Smooth muscle cell (in vitro differentiated cells): ENCODE measurements around the gene USP46. TPM values are rescaled to one million over a fixed set of nuclear protein-coding genes. Genes with fewer than 3 reads are reported as not detected.

ENCODE experiments used
- DNase-seq: peaks from one replicate; lab custom pipeline; 2025; ENCODE audit not compliant: unreplicated experiment; lab: John Stamatoyannopoulos, UW
- H2AFZ ChIP-seq: fragments of 200-600 bp; sonication (generic); 2 replicates; pipeline ENCODE4 v1.6.0; 2016; ENCODE audit warnings: antibody characterized with exemption, low read depth, mild to moderate bottlenecking
- H3F3A ChIP-seq: fragments of 200-600 bp; sonication (generic); 2 replicates; pipeline ENCODE4 v1.6.0; 2017; ENCODE audit warnings: antibody characterized with exemption, low read depth
- H3K27ac ChIP-seq: fragments of 200-600 bp; sonication (generic); 2 replicates; pipeline ENCODE4 v1.5.1; 2016; ENCODE audit warnings: low read depth, mild to moderate bottlenecking
- H3K27me3 ChIP-seq: fragments of 200-600 bp; sonication (generic); 2 replicates; pipeline ENCODE4 v1.6.1; 2016; ENCODE audit warnings: low read depth, mild to moderate bottlenecking
- H3K36me3 ChIP-seq: fragments of 200-600 bp; sonication (generic); 2 replicates; pipeline ENCODE4 v1.5.1; 2016; ENCODE audit warnings: low read depth
- H3K4me1 ChIP-seq: fragments of 200-600 bp; sonication (generic); 2 replicates; pipeline ENCODE4 v1.5.1; 2016; ENCODE audit warnings: low read depth
- H3K4me2 ChIP-seq: fragments of 200-600 bp; sonication (generic); 2 replicates; pipeline ENCODE4 v1.6.0; 2016; ENCODE audit warnings: mild to moderate bottlenecking
- H3K4me3 ChIP-seq: fragments of 200-600 bp; sonication (generic); 2 replicates; pipeline ENCODE4 v1.5.1; 2016; ENCODE audit warnings: mild to moderate bottlenecking
- H3K79me2 ChIP-seq: fragments of 200-600 bp; sonication (generic); 2 replicates; pipeline ENCODE4 v1.6.0; 2016; ENCODE audit warnings: low read depth, mild to moderate bottlenecking
- H3K9ac ChIP-seq: fragments of 200-600 bp; sonication (generic); 2 replicates; pipeline ENCODE4 v1.6.0; 2016; ENCODE audit warnings: low read depth
- H3K9me3 ChIP-seq: fragments of 200-600 bp; sonication (generic); replicated peaks from 2 replicates; pipeline ENCODE4 v1.5.1; 2016; ENCODE audit warnings: low read depth
- H4K20me1 ChIP-seq: fragments of 200-600 bp; sonication (generic); 2 replicates; pipeline ENCODE4 v1.6.0; 2016; ENCODE audit warnings: low read depth
- CTCF ChIP-seq: fragments of 200-600 bp; sonication (generic); IDR thresholded peaks from 2 replicates; pipeline ENCODE4 v1.5.1; 2017; ENCODE audit warnings: borderline replicate concordance, mild to moderate bottlenecking, antibody characterized with exemption; ENCODE audit not compliant: insufficient read depth, poor library complexity, severe bottlenecking
- WGBS: methylation state at CpG from one replicate; pipeline ENCODE4 v1.1.7; 2016; ENCODE audit warnings: low lambda C conversion rate; 5-methylcytosine and 5-hydroxymethylcytosine counted together
- polyA plus RNA-seq: library from polyadenylated mRNA; unstranded; fragments of >200 nt; fragmentation: Nextera tagmentation; extraction: Ambion mirVana; gene quantifications from 2 replicates; pipeline ENCODE4 v1.2.1, GENCODE V29; 2016
- total RNA-seq: library from RNA; depleted of rRNA; stranded (reverse); fragments of >200 nt; gene quantifications from 2 replicates; pipeline ENCODE4 v1.2.3, GENCODE V29; 2014

Gene USP46
- total and polyA plus RNA-seq, 2 experiments from 2014 or later, result 17.2 to 30.4 TPM

GRCh38 chr4:52621567-52621966 is 37.5 kb downstream of the USP46 start:
- H3K36me3 ChIP-seq, result no peaks in the 10 kb centered on the region
- H3K27ac ChIP-seq, result no peak overlapping the region
- peaks cover 26% of the 10 kb centered on the region for H4K20me1 ChIP-seq
- no peak for DNase-seq
- H3K9me3 ChIP-seq, result no peaks in the 10 kb centered on the region
- no peak overlapping the region for H3K4me3 ChIP-seq
- H3F3A ChIP-seq, result no peaks in the 10 kb centered on the region
- H3K79me2 ChIP-seq, result peaks cover 9% of the 10 kb centered on the region
- TF ChIP-seq CTCF, result no peak
- H3K27me3 ChIP-seq, result no peaks in the 10 kb centered on the region
- no peak overlapping the region for H3K4me2 ChIP-seq
- WGBS, result 97% methylated on average over 2 of the region's 2 CpGs
- no peak overlapping the region for H2AFZ ChIP-seq
- no peak overlapping the region for H3K9ac ChIP-seq
- H3K4me1 ChIP-seq, result peaks cover 4% of the 10 kb centered on the region

- H4K20me1 ChIP-seq, result peaks cover 26% of the 10 kb centered on the region
- H3K4me2 ChIP-seq, result no peak overlapping the region
- no peak overlapping the region for H2AFZ ChIP-seq
- no peaks in the 10 kb centered on the region for H3F3A ChIP-seq
- no peak overlapping the region for H3K9ac ChIP-seq
- no peaks in the 10 kb centered on the region for H3K9me3 ChIP-seq
- 64% methylated on average over 2 of the region's 2 CpGs for WGBS
- H3K79me2 ChIP-seq, result peaks cover 9% of the 10 kb centered on the region
- H3K27ac ChIP-seq, result no peak overlapping the region
- no peak for TF ChIP-seq CTCF
- no peak for DNase-seq
- no peaks in the 10 kb centered on the region for H3K27me3 ChIP-seq
- H3K4me3 ChIP-seq, result no peak overlapping the region
- peaks cover 4% of the 10 kb centered on the region for H3K4me1 ChIP-seq
- no peaks in the 10 kb centered on the region for H3K36me3 ChIP-seq
Measured at GRCh38 chr4:52619591-52619931, 39.5 kb downstream of the USP46 start.

- Histone ChIP-seq H4K20me1 (peaks cover 26% of the 10 kb centered on the region), H3K9me3 (no peaks in the 10 kb centered on the region), H3K79me2 (peaks cover 9% of the 10 kb centered on the region), H3K4me1 (peaks cover 4% of the 10 kb centered on the region), H3K27me3 (no peaks in the 10 kb centered on the region), H2AFZ (no peak overlapping the region), H3K9ac (no peak overlapping the region), H3K36me3 (no peaks in the 10 kb centered on the region), H3K4me3 (no peak overlapping the region), H3K4me2 (no peak overlapping the region), H3F3A (no peaks in the 10 kb centered on the region), H3K27ac (no peak overlapping the region)
- DNase-seq, result no peak
- TF ChIP-seq CTCF, result no peak
- 88% methylated on average over 3 of the region's 3 CpGs for WGBS
Measured at GRCh38 chr4:52618795-52619590, 40.1 kb downstream of the USP46 start.
